Effector memory CD4-positive, alpha-beta T cell (primary cell): ENCODE data around the gene POLR3G.
A peak's percentile ranks its signal among the peaks of the same experiment; 100 is the strongest.

Source experiments
- DNase-seq, 3 donors: peaks; one replicate each; pipeline ENCODE4 v3.0.0-alpha.2; 2020
- H3K27ac ChIP-seq: 2 replicates; pipeline ENCODE4 v1.7.0; 2013; ENCODE audit warnings: mild to moderate bottlenecking, low read length, moderate library complexity; ENCODE audit not compliant: insufficient read depth, poor library complexity, severe bottlenecking
- H3K27me3 ChIP-seq: replicated peaks from 2 replicates; pipeline ENCODE4 v1.7.0; 2013; ENCODE audit warnings: mild to moderate bottlenecking, low read length; ENCODE audit not compliant: insufficient read depth, control insufficient read depth, poor library complexity, severe bottlenecking
- H3K36me3 ChIP-seq: 2 replicates; pipeline ENCODE4 v1.7.0; 2013; ENCODE audit warnings: mild to moderate bottlenecking, low read length, moderate library complexity; ENCODE audit not compliant: control insufficient read depth, insufficient read depth
- H3K4me1 ChIP-seq: 2 replicates; pipeline ENCODE4 v1.7.0; 2013; ENCODE audit warnings: low read length, mild to moderate bottlenecking; ENCODE audit not compliant: control insufficient read depth, insufficient read depth, poor library complexity, severe bottlenecking
- H3K4me3 ChIP-seq: 2 replicates; pipeline ENCODE4 v1.7.0; 2013; ENCODE audit warnings: low read length, low read depth, mild to moderate bottlenecking; ENCODE audit not compliant: insufficient read depth, poor library complexity, severe bottlenecking
- H3K9me3 ChIP-seq: 2 replicates; pipeline ENCODE4 v1.7.0; 2013; ENCODE audit warnings: mild to moderate bottlenecking, low read length, moderate library complexity; ENCODE audit not compliant: control insufficient read depth

Gene POLR3G

GRCh38 chr5:90529939-90530677 is 55.4 kb downstream of the POLR3G start:
- no peaks in the 10 kb centered on the region for H3K9me3 ChIP-seq
- peak overlapping the region; percentile 96 for H3K4me3 ChIP-seq
- no peaks in the 10 kb centered on the region for H3K36me3 ChIP-seq
- no peaks in the 10 kb centered on the region for H3K27me3 ChIP-seq
- H3K27ac ChIP-seq, result peak overlapping the region; percentile 95
- peaks cover 5% of the 10 kb centered on the region for H3K4me1 ChIP-seq
- peak in 2 of 3 donors; percentile 19 to 46 for DNase-seq

GRCh38 chr5:90530736-90531487 is 56.2 kb downstream of the POLR3G start:
- Histone ChIP-seq H3K4me1 (peaks cover 5% of the 10 kb centered on the region), H3K4me3 (no peak overlapping the region), H3K36me3 (no peaks in the 10 kb centered on the region), H3K27me3 (no peaks in the 10 kb centered on the region), H3K9me3 (no peaks in the 10 kb centered on the region), H3K27ac (no peak overlapping the region)
- no peak for DNase-seq

- no peaks in the 10 kb centered on the region for H3K9me3 ChIP-seq
- no peaks in the 10 kb centered on the region for H3K36me3 ChIP-seq
- H3K4me1 ChIP-seq, result no peaks in the 10 kb centered on the region
- no peak overlapping the region for H3K27ac ChIP-seq
- H3K27me3 ChIP-seq, result no peaks in the 10 kb centered on the region
- H3K4me3 ChIP-seq, result no peak overlapping the region
- no peak for DNase-seq
Measured at GRCh38 chr5:90533794-90534193, 59.1 kb downstream of the POLR3G start.

- DNase-seq, result no peak
- no peak overlapping the region for H3K4me3 ChIP-seq
- H3K4me1 ChIP-seq, result no peaks in the 10 kb centered on the region
- H3K27me3 ChIP-seq, result no peaks in the 10 kb centered on the region
- no peaks in the 10 kb centered on the region for H3K9me3 ChIP-seq
- H3K27ac ChIP-seq, result no peak overlapping the region
- no peaks in the 10 kb centered on the region for H3K36me3 ChIP-seq
Measured at GRCh38 chr5:90534922-90535321, 60.3 kb downstream of the POLR3G start.

GRCh38 chr5:90542827-90543519 is 68.3 kb downstream of the POLR3G start:
- H3K9me3 ChIP-seq, result no peaks in the 10 kb centered on the region
- H3K27ac ChIP-seq, result no peak overlapping the region
- H3K27me3 ChIP-seq, result peaks cover 4% of the 10 kb centered on the region
- no peak for DNase-seq
- H3K4me1 ChIP-seq, result no peaks in the 10 kb centered on the region
- H3K36me3 ChIP-seq, result no peaks in the 10 kb centered on the region
- H3K4me3 ChIP-seq, result no peak overlapping the region

- Histone ChIP-seq H3K9me3 (no peaks in the 10 kb centered on the region), H3K27me3 (peaks cover 4% of the 10 kb centered on the region), H3K27ac (no peak overlapping the region), H3K4me1 (no peaks in the 10 kb centered on the region), H3K36me3 (no peaks in the 10 kb centered on the region), H3K4me3 (no peak overlapping the region)
- no peak for DNase-seq
Measured at GRCh38 chr5:90545511-90545910, 70.8 kb downstream of the POLR3G start.

GRCh38 chr5:90546216-90546837 is 71.7 kb downstream of the POLR3G start:
- Histone ChIP-seq H3K36me3 (no peaks in the 10 kb centered on the region), H3K27ac (no peak overlapping the region), H3K27me3 (peaks cover 4% of the 10 kb centered on the region), H3K9me3 (no peaks in the 10 kb centered on the region), H3K4me1 (no peaks in the 10 kb centered on the region), H3K4me3 (no peak overlapping the region)
- DNase-seq, result no peak

GRCh38 chr5:90547072-90547536 is 72.4 kb downstream of the POLR3G start:
- H3K27ac ChIP-seq, result no peak overlapping the region
- no peak for DNase-seq

GRCh38 chr5:90548069-90548593 is 73.5 kb downstream of the POLR3G start:
- peaks cover 4% of the 10 kb centered on the region for H3K27me3 ChIP-seq
- no peak overlapping the region for H3K27ac ChIP-seq
- DNase-seq, result no peak
- H3K36me3 ChIP-seq, result no peaks in the 10 kb centered on the region
- H3K4me1 ChIP-seq, result no peaks in the 10 kb centered on the region
- H3K9me3 ChIP-seq, result no peaks in the 10 kb centered on the region
- no peak overlapping the region for H3K4me3 ChIP-seq

More at GRCh38 chr5:90547072-90547536, 72.4 kb downstream of the POLR3G start:
- Histone ChIP-seq H3K4me3 (no peak overlapping the region), H3K27me3 (peaks cover 4% of the 10 kb centered on the region), H3K9me3 (no peaks in the 10 kb centered on the region), H3K4me1 (no peaks in the 10 kb centered on the region), H3K36me3 (no peaks in the 10 kb centered on the region)
